HG03460 (cell line): ENCODE measurements around the gene CYSLTR1.
"Not testable (repeated sequence)": the region's sequence is repeated elsewhere in the genome, so short reads cannot be mapped to it uniquely, and the experiment has no call there.

ENCODE experiments used
- ATAC-seq: cut with Tn5 transposase; IDR thresholded peaks from one replicate; pipeline ENCODE4 v1.9.1; 2021; ENCODE audit not compliant: unreplicated experiment

The CYSLTR1 gene, protein sequence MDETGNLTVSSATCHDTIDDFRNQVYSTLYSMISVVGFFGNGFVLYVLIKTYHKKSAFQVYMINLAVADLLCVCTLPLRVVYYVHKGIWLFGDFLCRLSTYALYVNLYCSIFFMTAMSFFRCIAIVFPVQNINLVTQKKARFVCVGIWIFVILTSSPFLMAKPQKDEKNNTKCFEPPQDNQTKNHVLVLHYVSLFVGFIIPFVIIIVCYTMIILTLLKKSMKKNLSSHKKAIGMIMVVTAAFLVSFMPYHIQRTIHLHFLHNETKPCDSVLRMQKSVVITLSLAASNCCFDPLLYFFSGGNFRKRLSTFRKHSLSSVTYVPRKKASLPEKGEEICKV

GRCh38 chrX:78327370-78328086 lies at the start of gene CYSLTR1:
CYSLTR1 (minus strand) TSS chrX:78327611; CDS start chrX:78273746, 53,865 bp downstream.
- peak; percentile 49 for ATAC-seq

- no peak for ATAC-seq
Measured at GRCh38 chrX:78377186-78377585, 49.8 kb upstream of the CYSLTR1 start.

GRCh38 chrX:78375894-78376293 lies 48.5 kb upstream of the CYSLTR1 start:
- ATAC-seq, result no peak

DNA sequence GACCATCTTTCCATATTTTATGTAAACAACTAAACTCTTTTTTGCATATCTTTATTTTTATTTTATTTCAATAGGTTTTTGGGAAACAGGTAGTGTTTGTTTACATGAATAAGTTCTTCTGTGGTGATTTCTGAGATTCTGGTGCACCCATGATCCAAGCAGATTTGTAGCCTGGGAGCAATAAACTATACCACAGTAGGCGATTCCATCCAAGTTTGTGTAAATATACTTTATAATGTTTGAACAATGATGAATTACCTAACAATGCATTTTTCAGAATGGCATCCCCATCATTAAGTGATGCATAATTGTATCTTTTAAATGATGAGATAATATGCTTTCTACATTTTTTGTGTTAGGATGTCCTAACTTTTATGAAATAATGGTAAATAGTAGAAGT lies 39.2 kb upstream of the CYSLTR1 start:
- ATAC-seq, result no peak

DNA sequence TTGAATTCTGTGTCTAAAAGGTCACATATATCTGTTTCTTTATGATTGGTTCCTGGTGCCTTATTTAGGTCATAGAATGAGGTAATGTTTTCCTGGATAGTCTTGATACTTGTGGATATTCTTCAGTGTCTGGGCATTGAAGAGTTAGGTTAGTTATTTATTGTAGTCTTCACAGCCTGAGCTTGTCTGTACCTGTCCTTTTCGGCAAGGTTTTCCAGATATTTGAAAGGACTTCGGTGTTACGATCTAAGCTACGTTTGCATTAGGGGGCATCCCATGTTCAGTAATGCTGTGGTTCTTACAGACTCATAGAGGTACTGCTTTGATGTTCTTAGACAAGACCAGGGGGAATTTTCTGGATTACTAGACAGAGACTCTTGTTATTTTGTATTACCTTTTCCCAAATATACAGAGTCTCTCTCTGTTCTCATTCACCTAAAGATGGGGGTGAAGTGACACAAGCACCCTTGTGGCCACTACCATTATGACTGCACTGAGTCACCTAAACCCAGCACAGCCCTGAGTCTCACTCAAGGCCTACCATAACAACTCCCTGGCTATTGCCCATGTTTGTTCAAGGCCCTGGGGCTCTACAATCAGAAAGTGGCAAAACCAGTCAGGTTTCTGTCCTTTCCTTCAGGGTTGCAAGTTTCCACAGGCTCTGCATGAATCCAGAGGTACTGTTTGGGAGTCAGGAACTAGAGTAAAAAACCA lies 30.1 kb upstream of the CYSLTR1 start:
- no peak for ATAC-seq

DNA sequence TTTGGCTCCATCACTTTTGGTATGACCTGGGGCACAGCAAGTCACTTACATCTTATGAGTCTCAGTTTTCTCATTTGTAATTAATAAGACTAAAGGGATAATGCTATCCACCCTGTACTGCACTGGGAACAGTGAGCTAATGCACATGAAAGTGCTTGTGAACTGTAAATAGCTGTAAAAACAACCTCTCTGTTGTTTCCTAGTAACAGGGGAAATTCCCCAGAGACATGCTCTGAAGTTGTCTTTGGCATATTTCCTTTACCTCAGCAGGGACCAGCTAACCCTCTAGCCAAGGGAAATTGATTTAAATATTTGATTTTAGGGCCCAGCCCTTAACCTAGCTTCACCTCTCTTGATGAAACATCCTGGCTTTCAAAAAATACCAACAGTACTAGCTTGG lies 6.1 kb upstream of the CYSLTR1 start:
- ATAC-seq, result peak; percentile 45

DNA sequence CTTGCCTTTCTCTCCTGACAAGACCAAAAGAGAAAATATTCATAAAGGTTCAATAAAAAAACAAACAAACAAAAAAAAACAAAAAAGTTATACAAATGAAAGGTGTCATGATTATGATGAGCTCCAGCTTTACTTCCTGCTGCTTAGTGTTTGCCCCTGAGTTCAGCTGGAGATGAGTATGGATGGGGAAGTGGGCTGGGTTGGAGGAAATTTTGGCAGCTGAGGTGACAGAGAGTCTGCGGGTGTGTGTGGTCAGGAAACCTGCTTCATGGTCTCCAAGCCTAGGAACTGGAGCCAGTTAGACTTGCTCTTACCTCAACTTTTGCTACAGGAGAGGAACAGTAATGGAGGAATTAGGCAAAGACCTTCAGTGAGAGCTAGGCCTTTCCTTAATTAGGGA lies 4.3 kb upstream of the CYSLTR1 start:
- ATAC-seq, result no peak

DNA sequence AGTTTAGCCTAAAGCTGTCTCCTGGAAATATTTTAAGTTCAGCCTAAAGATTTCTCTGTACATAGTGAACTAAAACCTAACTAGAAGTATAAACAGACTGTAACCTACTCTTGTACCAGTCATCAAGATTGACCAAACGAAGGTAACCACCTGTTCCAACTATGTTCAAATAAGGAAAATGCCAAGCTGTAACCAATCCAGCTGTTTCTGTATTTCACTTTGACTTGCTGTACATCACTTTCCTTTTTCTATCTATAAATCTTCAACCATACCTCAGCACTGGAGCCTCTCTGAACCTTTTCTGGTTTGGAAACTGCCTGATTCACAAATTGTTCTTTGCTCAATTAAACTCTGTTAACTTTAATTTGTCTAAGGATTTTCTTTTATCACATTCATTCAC lies 3.1 kb upstream of the CYSLTR1 start:
- ATAC-seq, result peak; percentile 39

DNA sequence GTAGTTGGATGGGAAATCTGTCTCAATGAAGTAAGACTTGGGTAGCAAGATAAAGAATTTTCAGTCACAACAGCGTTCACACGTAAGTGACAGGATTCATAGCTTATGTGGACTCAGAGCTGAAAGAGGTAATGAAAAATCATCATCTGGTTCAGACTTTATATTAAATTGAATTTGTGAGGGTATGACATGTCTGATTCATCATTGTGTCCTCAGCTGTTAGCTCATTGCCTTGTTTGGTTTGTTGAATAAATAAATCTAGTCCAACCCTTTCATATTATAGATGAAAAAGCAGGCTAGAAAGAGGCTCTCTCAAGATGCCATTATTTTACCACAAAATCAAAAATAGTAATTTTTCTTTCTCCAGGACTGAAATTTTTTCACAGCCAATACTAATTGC lies 2.7 kb upstream of the CYSLTR1 start:
- no peak for ATAC-seq

DNA sequence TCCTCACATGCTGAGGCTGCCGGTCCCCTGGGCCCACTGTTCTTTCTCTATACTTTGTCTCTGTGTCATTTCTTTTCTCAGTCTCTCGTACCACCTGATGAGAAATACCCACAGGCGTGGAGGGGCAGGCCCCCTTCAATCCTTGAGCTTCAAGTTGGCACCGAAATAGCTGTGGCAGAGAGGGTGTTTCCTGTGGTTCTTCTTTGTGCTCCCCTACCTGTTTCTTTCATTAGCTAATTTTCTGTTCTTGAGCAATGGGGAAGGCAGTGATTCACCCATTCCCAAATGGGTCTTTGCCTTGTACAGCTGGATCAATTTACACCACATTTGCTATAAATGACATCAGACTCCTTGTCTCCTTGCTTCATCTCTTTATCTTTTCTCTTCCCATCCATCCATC lies 2.1 kb upstream of the CYSLTR1 start:
- ATAC-seq, result no peak

- ATAC-seq, result no peak
Measured at GRCh38 chrX:78326401-78326800, 1.0 kb downstream of the CYSLTR1 start.

DNA sequence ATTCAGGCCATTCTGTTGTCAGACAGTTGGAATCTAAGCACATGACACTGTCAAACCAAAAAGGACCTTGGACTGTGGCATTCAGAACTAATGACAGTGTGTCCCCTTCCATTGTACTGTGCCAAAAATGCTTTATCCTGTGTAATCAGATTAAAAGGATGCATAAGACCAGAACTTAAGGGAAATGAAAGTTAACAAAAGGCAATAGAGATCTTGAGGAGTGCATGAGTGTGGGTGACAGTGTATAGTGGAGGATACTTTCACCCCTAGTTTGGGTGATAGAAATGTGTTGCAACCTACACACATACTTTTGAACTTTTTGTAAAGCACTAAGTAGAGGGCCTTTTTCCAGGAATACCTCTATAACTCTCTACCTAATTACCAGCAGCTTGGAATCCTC lies 4.5 kb downstream of the CYSLTR1 start:
- ATAC-seq, result no peak

GRCh38 chrX:78321809-78322208 lies 5.6 kb downstream of the CYSLTR1 start:
- peak; percentile 96 for ATAC-seq

DNA sequence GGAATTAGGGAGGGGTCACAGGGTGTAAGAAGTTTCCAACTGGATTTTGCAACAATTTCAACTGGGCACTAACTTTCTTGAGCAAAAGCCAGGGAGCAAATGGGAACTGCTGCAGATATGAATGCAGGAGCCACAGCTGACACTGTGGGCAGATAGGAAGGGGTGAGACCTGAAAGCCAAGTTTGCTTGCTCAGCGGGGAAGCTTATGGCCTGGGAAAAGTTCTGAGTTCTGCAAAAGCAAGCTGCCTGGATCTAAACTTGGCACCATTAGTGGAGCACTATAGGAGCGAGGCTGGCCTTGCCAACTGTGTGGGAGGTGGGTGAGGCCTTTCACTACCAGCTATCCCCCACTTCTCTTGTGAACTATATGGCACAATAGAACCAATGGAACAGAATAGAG lies 11.1 kb downstream of the CYSLTR1 start:
- ATAC-seq, result no peak

DNA sequence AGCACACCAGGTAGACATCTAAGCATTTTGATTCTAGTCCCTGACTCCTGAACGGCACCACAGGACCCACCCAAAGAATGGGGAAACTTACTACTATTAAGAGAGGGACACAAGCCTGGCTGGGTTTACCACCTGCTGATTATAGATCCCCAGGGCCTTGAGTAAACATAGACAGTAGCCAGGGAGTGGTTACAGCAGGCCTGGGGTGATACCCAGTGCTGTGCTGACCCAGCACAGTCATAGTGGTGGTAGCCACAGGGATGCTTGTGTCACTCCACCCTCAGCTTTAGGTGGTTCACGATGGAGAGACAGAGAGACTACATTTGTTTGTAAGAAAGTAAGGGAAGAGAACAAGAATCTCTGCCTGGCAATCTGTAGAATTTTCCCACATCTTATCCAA lies 11.7 kb downstream of the CYSLTR1 start:
- ATAC-seq, result no peak

DNA sequence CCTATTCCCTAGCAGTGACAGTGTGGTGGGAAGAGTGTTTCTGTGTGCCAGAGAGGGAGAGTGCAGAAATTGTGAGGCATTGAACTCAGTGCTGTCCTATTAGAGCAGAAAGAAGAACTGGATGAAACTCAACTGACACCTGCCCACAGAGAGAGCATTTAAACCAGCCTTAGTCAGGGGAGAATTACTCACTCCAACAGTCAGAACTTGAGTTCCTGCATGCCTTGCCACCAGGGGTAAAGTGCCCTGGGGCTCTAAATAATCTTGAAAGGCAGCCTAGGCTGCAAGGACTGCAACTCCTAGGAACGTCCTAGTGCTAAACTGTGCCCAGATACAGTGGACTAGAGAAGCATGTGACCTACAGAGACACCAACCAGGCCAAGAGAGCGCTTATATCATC lies 12.8 kb downstream of the CYSLTR1 start:
- ATAC-seq, result peak; percentile 68

DNA sequence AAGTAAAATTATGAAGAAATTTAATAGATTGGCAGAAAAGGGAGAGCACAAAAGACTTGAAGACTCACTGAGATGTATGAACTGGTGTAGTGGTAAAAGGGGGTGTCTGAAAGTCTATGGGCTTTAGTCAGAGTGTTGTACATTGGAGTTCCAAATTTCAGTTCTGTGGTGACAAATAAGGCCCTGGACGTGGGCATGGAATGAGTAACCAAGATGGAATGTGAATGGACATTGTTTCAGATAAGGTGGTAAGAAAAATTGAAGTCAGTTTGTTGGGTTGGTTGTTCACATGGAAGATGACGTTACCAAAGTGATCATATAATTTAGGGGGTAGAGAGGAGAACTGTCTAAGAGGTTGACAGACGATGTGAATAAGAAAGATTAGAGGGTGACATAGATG lies 13.9 kb downstream of the CYSLTR1 start:
- no peak for ATAC-seq

DNA sequence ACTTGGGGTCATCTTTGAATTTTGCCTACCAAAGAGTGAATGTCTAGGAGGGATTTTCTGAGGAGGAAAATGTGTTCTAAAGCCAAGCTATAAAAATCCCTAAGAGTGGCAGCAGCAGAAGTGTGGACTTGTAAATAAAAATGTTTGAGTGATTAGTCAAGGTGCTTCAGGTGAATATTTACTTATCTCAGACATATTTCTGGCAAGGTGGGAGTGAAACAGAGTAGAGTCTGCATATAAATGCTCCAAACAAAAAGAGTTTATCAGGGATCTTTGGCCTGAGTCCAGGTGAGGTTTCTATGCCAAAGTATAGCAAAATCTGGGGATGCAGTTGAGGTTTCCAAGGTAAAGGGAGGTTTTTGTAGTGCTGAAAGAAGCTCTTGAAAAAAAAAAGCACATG lies 19.7 kb downstream of the CYSLTR1 start:
- ATAC-seq, result no peak

- no peak for ATAC-seq
Measured at GRCh38 chrX:78303086-78303485, 24.3 kb downstream of the CYSLTR1 start.

- not testable (repeated sequence) for ATAC-seq
Measured at GRCh38 chrX:78300933-78301332, 26.5 kb downstream of the CYSLTR1 start.

DNA sequence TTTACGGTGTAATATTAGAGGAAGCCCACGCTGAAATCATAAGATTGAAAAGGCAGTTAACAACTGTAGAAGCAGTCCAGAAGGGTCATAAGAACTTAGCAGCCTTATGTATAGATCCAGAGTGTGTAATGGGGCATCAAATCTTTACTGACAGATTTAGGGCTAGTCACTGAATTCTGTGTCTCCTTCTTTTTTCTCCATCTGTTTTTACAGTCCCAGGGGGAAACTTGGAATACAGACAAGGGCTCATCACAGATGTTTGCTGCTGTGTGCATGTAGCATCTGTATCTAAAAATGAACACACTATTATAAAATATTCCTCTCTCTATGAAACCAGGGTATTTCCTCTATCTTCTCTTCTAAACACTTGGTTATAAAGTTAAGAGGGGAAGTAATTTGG lies 43.9 kb downstream of the CYSLTR1 start:
- ATAC-seq, result no peak

- no peak for ATAC-seq
Measured at GRCh38 chrX:78237127-78237526, 90.3 kb downstream of the CYSLTR1 start.
